ENCODE results near the gene PLEKHA5. TPM values are rescaled to one million over a fixed set of nuclear protein-coding genes. Genes with fewer than 3 reads are reported as not detected.
"Not testable (repeated sequence)": the region's sequence is repeated elsewhere in the genome, so short reads cannot be mapped to it uniquely, and the experiment has no call there.

PLEKHA5 gene
- total RNA-seq, 1 donor from 2014 or later: 68.6 TPM

DNA sequence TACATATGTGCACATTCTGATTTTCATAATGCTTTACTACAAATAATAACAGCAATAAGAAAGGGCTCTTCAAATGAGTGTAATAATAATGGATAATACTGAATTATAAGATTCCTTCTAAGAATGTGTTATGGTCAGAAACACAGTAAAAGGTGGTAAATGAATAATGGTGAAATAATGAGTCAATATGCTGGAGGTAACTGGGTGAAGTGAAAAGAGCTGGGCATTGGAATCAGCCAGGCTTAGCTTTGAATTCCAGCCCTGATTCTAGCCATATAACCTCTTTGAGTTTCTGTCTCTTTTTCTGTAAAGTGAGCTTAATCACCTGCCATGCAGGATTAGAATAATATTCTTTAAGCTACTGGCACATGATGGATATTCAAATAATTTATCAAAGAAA, 39.1 kb downstream of the PLEKHA5 start:
- no peak for TF ChIP-seq CTCF (conservative IDR thresholded peaks at IDR 0.05)
- no peak for DNase-seq (ENCODE audit: extremely low spot score, unreplicated experiment)
- H3K27ac Mint-ChIP-seq: no peak overlapping the region
- peaks cover 16% of the 10 kb centered on the region for H3K4me1 Mint-ChIP-seq (ENCODE audit: unreplicated experiment)
- H3K4me3 Mint-ChIP-seq: no peak overlapping the region
- H3K36me3 Mint-ChIP-seq: peaks cover 54% of the 10 kb centered on the region
- H3K9me3 Mint-ChIP-seq: peaks cover 3% of the 10 kb centered on the region
- H3K27me3 Mint-ChIP-seq: no peaks in the 10 kb centered on the region

DNA sequence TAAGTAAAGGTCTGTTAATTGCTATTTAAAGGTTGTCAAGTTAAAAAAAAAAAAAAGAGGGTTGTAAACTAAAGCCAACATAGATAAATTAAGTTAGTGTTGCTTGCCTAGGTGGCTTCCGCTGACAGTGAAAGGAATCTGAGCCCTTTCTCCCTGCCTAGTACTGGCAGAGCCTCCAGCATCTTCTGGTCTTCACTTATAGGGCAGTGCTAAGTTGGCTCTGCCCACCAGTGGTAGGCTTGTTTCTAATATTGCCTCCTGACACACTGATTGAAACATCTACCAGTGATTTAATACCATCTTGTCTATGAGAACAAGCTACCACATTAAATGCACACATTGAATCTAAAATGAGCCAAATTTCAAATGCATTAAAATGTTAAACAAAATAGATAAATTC, 39.7 kb downstream of the PLEKHA5 start:
- DNase-seq (ENCODE audit: extremely low spot score, unreplicated experiment): no peak
- Mint-ChIP-seq H3K36me3 (peaks cover 50% of the 10 kb centered on the region), H3K4me1 (ENCODE audit: unreplicated experiment) (peaks cover 16% of the 10 kb centered on the region)

GRCh38 chr12:19170286-19170685, 40.8 kb downstream of the PLEKHA5 start:
- H3K27me3 Mint-ChIP-seq; H3K9me3 Mint-ChIP-seq; H3K27ac Mint-ChIP-seq; H3K4me3 Mint-ChIP-seq; DNase-seq (ENCODE audit: extremely low spot score, unreplicated experiment): not testable (repeated sequence)
- Mint-ChIP-seq H3K36me3 (peaks cover 46% of the 10 kb centered on the region), H3K4me1 (ENCODE audit: unreplicated experiment) (peaks cover 16% of the 10 kb centered on the region)

More for the DNA sequence above, 39.7 kb downstream of the PLEKHA5 start:
- Mint-ChIP-seq H3K27me3 (no peaks in the 10 kb centered on the region), H3K4me3 (no peak overlapping the region), H3K9me3 (no peaks in the 10 kb centered on the region), H3K27ac (no peak overlapping the region)
- TF ChIP-seq CTCF (conservative IDR thresholded peaks at IDR 0.05): no peak

GRCh38 chr12:19171731-19172130, 42.2 kb downstream of the PLEKHA5 start:
- no peak for DNase-seq (ENCODE audit: extremely low spot score, unreplicated experiment)
- Mint-ChIP-seq H3K27me3 (no peaks in the 10 kb centered on the region), H3K9me3 (no peaks in the 10 kb centered on the region), H3K4me3 (no peak overlapping the region), H3K36me3 (peaks cover 36% of the 10 kb centered on the region), H3K27ac (no peak overlapping the region), H3K4me1 (ENCODE audit: unreplicated experiment) (peaks cover 10% of the 10 kb centered on the region)
- no peak for TF ChIP-seq CTCF (conservative IDR thresholded peaks at IDR 0.05)

- no peak for DNase-seq (ENCODE audit: extremely low spot score, unreplicated experiment)
- Mint-ChIP-seq H3K4me3 (no peak overlapping the region), H3K27ac (no peak overlapping the region), H3K36me3 (peaks cover 14% of the 10 kb centered on the region), H3K27me3 (no peaks in the 10 kb centered on the region), H3K9me3 (no peaks in the 10 kb centered on the region), H3K4me1 (ENCODE audit: unreplicated experiment) (no peaks in the 10 kb centered on the region)
- no peak for TF ChIP-seq CTCF (conservative IDR thresholded peaks at IDR 0.05)
Measured at GRCh38 chr12:19177754-19178153, 48.2 kb downstream of the PLEKHA5 start.

- Mint-ChIP-seq H3K27me3 (no peaks in the 10 kb centered on the region), H3K4me3 (no peak overlapping the region), H3K36me3 (peaks cover 6% of the 10 kb centered on the region), H3K4me1 (ENCODE audit: unreplicated experiment) (no peaks in the 10 kb centered on the region), H3K27ac (no peak overlapping the region), H3K9me3 (no peaks in the 10 kb centered on the region)
- no peak for TF ChIP-seq CTCF (conservative IDR thresholded peaks at IDR 0.05)
- DNase-seq (ENCODE audit: extremely low spot score, unreplicated experiment): no peak
Measured at GRCh38 chr12:19179986-19180385, 50.5 kb downstream of the PLEKHA5 start.

Data from type B pancreatic cell (in vitro differentiated cells).